ENCODE data around the gene ALDH1A3. TPM values are rescaled to one million over a fixed set of nuclear protein-coding genes. Genes with fewer than 3 reads are reported as not detected.

The ALDH1A3 gene
- total and polyA plus RNA-seq, 2 donors (not counting 1 experiment from before 2014, with no cell fraction given) = not detected

DNA sequence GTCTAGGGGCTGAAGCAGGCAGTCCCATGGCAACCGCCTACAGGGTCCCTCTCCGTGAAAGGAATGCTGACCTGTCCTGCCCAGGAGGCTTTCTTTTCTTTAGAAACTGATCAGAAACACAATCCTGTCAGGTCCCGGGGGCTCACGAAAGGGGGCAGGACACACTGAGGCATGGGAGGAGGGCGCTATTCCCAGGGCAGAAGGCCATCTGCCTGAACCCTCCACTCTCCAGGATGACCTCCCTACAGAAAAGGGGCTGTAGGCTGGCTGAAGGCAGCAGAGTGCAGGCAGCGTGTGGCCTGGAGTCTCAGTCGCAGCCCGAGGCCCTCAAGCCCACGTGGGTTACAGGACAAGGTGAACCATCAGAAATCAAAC lies 21.2 kb downstream of the ALDH1A3 start:
- Histone ChIP-seq H3K79me2 (ENCODE audit: control insufficient read depth, insufficient read depth, low read length) (no peaks in the 10 kb centered on the region), H3K9ac (ENCODE audit: low read length) (no peak overlapping the region), H3K4me1 (ENCODE audit: control insufficient read depth in 2 of 2, insufficient read depth in 2 of 2, low read length in 2 of 2) (peaks cover 0 to 3% of the 10 kb centered on the region in 2 donors), H3K36me3 (replicated peaks in 1 of 2; ENCODE audit: control extremely low read depth in 1 of 2, control insufficient read depth in 1 of 2, extremely low read depth in 1 of 2, insufficient read depth in 2 of 2, low read length in 1 of 2) (no peaks in the 10 kb centered on the region), H3K27ac (ENCODE audit: low read length in 2 of 2) (no peak overlapping the region), H4K20me1 (ENCODE audit: control insufficient read depth, insufficient read depth, low read length, poor library complexity, severe bottlenecking) (no peaks in the 10 kb centered on the region), H3K4me2 (replicated peaks; ENCODE audit: low read depth, low read length, poor library complexity, severe bottlenecking) (no peak overlapping the region), H3K9me3 (ENCODE audit: control extremely low read depth in 1 of 3, control insufficient read depth in 2 of 3, insufficient read depth in 1 of 3, low read length in 2 of 3) (no peaks in the 10 kb centered on the region), H2AFZ (ENCODE audit: insufficient read depth, low read depth, low read length, poor library complexity, severe bottlenecking) (no peak overlapping the region), H3K4me3 (ENCODE audit: control extremely low read depth in 1 of 5, extremely low read depth in 1 of 5, insufficient read depth in 1 of 5, low read depth in 2 of 5, low read length in 4 of 5) (no peak overlapping the region), H3K27me3 (replicated peaks in 1 of 4; ENCODE audit: control extremely low read depth in 1 of 4, control insufficient read depth in 3 of 4, insufficient read depth in 4 of 4, low read length in 3 of 4) (peaks cover 0 to 3% (median 0%) of the 10 kb centered on the region in 4 experiments)
- Mint-ChIP-seq H3K4me1 (peaks cover 1% of the 10 kb centered on the region), H3K4me3 (no peak overlapping the region), H3K9me3 (ENCODE audit: insufficient read depth) (no peaks in the 10 kb centered on the region), H3K27ac (no peak overlapping the region), H3K27me3 (peaks cover 25% of the 10 kb centered on the region)
- no peak for TF ChIP-seq EZH2 (IDR thresholded peaks at IDR 0.05; ENCODE audit: borderline replicate concordance, insufficient read depth, low read depth, low read length, poor library complexity, severe bottlenecking)
- TF ChIP-seq, protein P1, sequence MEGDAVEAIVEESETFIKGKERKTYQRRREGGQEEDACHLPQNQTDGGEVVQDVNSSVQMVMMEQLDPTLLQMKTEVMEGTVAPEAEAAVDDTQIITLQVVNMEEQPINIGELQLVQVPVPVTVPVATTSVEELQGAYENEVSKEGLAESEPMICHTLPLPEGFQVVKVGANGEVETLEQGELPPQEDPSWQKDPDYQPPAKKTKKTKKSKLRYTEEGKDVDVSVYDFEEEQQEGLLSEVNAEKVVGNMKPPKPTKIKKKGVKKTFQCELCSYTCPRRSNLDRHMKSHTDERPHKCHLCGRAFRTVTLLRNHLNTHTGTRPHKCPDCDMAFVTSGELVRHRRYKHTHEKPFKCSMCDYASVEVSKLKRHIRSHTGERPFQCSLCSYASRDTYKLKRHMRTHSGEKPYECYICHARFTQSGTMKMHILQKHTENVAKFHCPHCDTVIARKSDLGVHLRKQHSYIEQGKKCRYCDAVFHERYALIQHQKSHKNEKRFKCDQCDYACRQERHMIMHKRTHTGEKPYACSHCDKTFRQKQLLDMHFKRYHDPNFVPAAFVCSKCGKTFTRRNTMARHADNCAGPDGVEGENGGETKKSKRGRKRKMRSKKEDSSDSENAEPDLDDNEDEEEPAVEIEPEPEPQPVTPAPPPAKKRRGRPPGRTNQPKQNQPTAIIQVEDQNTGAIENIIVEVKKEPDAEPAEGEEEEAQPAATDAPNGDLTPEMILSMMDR (IDR thresholded peaks at IDR 0.05) = no peak
- ChIA-PET CTCF (interaction anchor here (0.6 kb wide), 1 partner anchor 406 kb away, joined by 3 read pairs; no protein-coding TSS in a partner anchor), POLR2A (no interaction called here)
- 90% methylated on average over 7 of the region's 9 CpGs for WGBS (ENCODE audit: insufficient coverage)
- intact Hi-C loops (cut with micrococcal nuclease) = no loop called here
- ATAC-seq (ENCODE audit: low read depth) = no peak
- no peak for DNase-seq

GRCh38 chr15:100901296-100901695 lies 21.7 kb downstream of the ALDH1A3 start:
- H3K4me2 ChIP-seq (replicated peaks; ENCODE audit: low read depth, low read length, poor library complexity, severe bottlenecking) = no peak overlapping the region
- H2AFZ ChIP-seq (ENCODE audit: insufficient read depth, low read depth, low read length, poor library complexity, severe bottlenecking) = no peak overlapping the region
- H3K27ac Mint-ChIP-seq = no peak overlapping the region
- no peaks in the 10 kb centered on the region for H3K9me3 ChIP-seq (ENCODE audit: control extremely low read depth in 1 of 3, control insufficient read depth in 2 of 3, insufficient read depth in 1 of 3, low read length in 2 of 3)
- 100% methylated on average over 1 of the region's 3 CpGs for WGBS (ENCODE audit: insufficient coverage)
- H3K4me1 Mint-ChIP-seq = peaks cover 1% of the 10 kb centered on the region
- H3K9me3 Mint-ChIP-seq (ENCODE audit: insufficient read depth) = no peaks in the 10 kb centered on the region
- intact Hi-C loops (cut with micrococcal nuclease) = no loop called here
- H3K36me3 ChIP-seq (replicated peaks in 1 of 2; ENCODE audit: control extremely low read depth in 1 of 2, control insufficient read depth in 1 of 2, extremely low read depth in 1 of 2, insufficient read depth in 2 of 2, low read length in 1 of 2) = no peaks in the 10 kb centered on the region
- H3K27ac ChIP-seq (ENCODE audit: low read length in 2 of 2) = no peak overlapping the region
- no peaks in the 10 kb centered on the region for H3K79me2 ChIP-seq (ENCODE audit: control insufficient read depth, insufficient read depth, low read length)
- TF ChIP-seq, protein P1 (IDR thresholded peaks at IDR 0.05) = no peak
- no peak for TF ChIP-seq EZH2 (IDR thresholded peaks at IDR 0.05; ENCODE audit: borderline replicate concordance, insufficient read depth, low read depth, low read length, poor library complexity, severe bottlenecking)
- H3K4me3 ChIP-seq (ENCODE audit: control extremely low read depth in 1 of 5, extremely low read depth in 1 of 5, insufficient read depth in 1 of 5, low read depth in 2 of 5, low read length in 4 of 5) = no peak overlapping the region
- ChIA-PET POLR2A (no interaction called here), CTCF (no interaction called here)
- peaks cover 0 to 3% of the 10 kb centered on the region in 2 donors for H3K4me1 ChIP-seq (ENCODE audit: control insufficient read depth in 2 of 2, insufficient read depth in 2 of 2, low read length in 2 of 2)
- no peak overlapping the region for H3K9ac ChIP-seq (ENCODE audit: low read length)
- no peaks in the 10 kb centered on the region for H4K20me1 ChIP-seq (ENCODE audit: control insufficient read depth, insufficient read depth, low read length, poor library complexity, severe bottlenecking)
- ATAC-seq (ENCODE audit: low read depth) (no peak), DNase-seq (no peak)
- H3K4me3 Mint-ChIP-seq = no peak overlapping the region
- H3K27me3 Mint-ChIP-seq = peaks cover 22% of the 10 kb centered on the region
- H3K27me3 ChIP-seq (replicated peaks in 1 of 4; ENCODE audit: control extremely low read depth in 1 of 4, control insufficient read depth in 3 of 4, insufficient read depth in 4 of 4, low read length in 3 of 4) = peaks cover 0 to 3% (median 0%) of the 10 kb centered on the region in 4 experiments

Data from B cell (primary cell).